Activated effector memory CD4-positive, alpha-beta T cell treated with Interleukin-2 at 50 U/mL for 16 hours (primary cell): ENCODE measurements around the gene NLGN1.

Source experiments
- DNase-seq: peaks from one replicate; pipeline ENCODE4 v3.0.0-alpha.2; 2020

NLGN1 gene

GRCh38 chr3:174120997-174121396 lies 723.5 kb downstream of the NLGN1 start:
- no peak for DNase-seq

DNA sequence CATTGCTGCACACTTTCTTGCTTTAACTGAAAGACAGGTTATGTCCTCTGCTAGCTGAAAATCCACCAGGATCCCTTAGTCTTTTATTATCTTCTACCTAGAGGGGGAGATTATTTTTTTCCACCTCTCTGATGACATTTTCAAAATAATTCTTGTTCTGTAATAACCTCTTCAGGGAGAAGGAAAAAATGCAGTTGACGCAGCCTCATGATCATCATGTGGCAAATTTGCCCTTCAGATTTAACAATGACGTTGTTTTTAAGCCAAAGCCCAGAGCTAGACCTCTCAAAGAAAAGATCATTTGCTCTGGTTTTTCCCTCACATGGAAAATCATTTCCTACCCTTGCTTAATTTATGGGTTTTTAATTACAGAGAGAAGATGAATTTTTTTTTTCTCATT lies 724.9 kb downstream of the NLGN1 start:
- DNase-seq: no peak

DNA sequence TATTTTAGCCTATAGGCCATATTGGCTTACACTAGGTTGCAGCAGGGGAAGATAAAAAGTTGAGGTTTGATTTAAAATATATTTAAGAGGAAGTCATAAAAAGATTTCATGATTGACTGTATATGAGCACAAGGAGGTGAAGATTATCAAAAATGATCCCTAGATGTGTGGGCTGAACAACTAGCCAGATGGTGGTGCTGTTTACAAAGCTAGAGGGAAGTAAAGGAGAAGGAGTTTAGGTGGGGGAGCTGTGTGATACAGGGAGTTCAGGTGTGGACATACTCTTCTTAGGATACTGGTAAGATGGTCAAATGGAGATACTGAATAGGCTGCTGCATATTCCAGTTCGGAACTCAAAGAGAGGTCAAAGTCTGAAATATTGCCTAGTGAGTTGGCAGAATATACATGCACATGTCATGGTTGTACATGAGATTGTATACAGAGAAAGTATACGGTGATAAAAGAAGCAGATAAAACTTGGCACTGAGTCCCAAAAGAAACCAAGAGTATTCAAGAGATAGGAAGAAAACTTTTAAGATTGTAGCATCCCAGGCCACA lies 727.8 kb downstream of the NLGN1 start:
- no peak for DNase-seq

DNA sequence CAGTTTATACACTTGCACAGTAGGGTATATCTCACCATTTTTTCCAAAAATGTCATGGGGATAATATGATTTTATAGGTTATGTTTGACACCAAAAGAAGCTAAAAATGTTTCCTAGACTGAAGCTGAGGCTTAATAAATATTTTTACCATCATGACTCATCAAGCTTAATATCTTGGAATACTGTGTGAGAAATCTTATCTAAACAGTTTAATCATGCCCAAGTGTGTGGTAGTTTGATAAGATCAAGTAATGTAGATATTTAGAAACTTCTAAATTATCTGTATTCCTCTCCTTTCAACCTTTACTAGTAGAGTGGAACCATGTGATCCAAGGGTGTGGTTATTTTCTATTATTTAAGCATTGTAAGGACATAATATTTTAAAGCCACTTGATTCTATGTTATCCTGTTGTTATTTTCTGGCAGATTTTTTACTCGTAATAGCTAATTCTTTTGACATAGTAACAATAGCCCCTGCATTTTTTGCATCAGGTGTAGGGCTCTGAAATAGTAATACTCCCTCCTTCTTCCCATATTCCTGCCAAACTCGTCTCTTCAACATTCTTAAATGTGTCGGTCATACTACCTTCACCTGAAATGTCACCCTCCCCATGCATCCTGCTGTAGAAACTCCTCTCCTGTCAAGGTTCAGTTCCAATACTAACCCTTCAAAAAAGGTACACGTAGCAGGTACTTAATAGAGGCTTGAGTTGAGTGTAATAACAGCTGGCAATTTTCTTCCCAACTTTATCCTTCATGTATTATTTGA lies 729.6 kb downstream of the NLGN1 start:
- DNase-seq: no peak

DNA sequence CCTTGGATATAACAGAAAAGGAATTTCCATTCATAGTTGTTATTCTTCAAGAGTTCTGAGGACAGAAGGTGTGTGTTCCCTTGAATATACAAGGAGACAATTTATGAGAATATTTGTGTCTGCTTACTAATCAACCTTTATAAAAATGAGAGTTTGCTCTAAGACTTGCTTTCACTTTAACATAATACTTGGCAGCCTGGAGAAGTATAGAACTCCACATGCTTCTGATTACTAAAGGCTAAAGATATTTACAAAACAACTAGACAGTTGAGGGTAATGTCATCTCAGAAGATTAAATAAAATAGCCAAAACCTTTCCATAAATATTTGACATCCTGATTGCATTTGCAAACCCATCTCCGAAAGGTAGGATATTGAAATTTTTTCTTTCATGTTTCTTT lies 734.5 kb downstream of the NLGN1 start:
- DNase-seq: no peak

DNA sequence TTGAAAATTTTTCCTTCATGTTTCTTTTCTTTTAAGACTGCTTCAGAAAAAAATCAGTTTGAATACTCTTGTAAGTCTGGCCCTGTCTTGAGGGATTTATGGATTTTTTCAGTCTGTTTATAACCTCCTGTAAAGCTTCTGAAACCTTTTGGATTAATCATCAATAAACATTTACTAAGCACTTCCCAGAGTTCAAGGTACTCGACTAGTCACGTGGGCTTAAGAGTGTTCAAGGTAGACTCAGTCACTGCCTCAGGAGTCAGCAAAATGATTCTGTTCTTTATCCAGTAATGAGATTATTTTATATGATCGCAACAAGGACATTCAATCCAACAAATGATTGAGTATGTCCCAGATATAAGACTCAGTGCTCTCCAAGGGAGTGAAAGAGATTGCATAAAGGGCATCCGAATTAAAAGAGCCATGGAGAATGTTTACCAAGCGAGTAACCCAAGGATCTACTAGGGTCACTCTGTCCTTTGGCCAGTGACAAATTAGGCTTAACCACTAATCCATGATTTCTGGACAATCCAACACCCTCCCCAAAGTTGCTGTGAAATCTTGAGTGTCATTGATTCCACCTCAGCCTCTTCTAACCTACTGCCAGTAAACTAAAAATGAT lies 735.0 kb downstream of the NLGN1 start:
- no peak for DNase-seq

DNA sequence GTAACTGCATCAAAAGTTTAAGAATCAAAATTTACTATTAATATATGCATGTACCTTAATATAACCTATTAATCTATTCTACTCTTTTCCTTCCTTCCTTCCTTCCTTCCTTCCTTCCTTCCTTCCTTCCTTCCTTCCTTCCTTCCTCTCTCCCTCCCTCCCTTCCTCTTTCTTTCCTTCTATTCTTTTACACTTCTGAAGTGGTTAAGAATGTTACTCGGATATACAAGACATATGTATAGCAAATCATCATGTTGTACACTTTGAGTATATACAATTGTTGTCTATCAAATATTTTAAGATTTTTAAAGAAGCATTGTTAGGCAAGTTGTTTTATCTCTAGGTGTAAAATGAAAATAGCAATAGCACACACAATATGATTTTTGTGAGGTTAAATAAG lies 748.5 kb downstream of the NLGN1 start:
- DNase-seq: no peak

GRCh38 chr3:174147798-174148197 lies 750.3 kb downstream of the NLGN1 start:
- no peak for DNase-seq

DNA sequence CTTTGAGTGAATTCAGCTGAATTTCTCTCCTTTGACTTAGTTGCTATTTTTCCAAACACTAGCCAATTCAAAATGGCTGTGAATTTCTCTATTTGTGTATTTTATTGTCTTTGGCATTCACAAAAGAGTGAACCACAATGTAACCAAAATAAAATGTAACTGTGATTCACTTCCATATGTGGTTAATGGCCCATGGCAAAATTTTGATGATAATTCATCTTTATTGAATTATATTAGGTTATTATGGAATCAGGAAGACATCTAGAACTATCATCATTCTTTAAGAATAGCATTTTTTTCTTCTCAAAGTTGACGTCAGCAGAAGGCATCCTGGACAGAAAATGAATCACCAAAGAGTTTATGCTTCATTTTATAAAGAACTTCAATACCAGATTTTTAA lies 756.3 kb downstream of the NLGN1 start:
- no peak for DNase-seq

- no peak for DNase-seq
These were observed 758.7 kb downstream of the NLGN1 start for GRCh38 chr3:174156200-174156599.

DNA sequence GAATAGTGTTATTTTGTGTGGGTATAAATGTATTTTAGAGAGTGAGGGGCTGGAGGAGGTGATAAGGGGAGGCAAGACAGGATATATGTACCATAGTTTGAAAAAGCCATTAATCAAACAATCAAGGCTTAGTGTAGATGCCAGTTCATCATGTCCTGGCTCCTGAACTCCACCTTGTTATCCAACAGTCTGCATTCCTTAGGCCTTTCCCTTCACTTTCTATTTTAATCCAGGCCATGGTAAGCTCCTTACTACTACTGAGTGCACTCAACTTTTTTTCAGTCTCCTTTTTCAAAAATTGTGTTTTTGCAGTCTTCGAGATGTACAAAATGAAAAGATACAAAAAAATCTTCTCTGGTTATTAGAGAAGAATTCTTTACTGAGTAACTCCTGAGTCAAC lies 761.1 kb downstream of the NLGN1 start:
- no peak for DNase-seq

DNA sequence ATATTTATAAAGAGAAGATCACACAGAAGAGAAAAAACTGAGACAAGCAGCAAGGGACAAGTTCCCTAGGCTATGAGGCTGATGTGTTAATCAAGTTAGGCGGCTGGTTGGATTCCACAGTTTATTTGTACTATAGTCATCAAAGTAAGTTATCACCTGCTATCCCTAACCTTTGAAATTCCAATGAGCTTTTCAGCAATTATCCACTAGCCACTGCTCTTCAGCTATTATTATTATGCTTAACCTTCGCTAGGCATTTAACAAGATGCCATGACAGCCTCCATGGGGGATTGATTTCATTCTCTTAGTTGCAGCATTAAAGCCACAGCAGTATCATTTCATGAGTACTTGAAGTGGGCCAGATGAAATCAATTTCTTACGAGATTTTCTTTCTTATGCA lies 762.1 kb downstream of the NLGN1 start:
- DNase-seq: no peak

DNA sequence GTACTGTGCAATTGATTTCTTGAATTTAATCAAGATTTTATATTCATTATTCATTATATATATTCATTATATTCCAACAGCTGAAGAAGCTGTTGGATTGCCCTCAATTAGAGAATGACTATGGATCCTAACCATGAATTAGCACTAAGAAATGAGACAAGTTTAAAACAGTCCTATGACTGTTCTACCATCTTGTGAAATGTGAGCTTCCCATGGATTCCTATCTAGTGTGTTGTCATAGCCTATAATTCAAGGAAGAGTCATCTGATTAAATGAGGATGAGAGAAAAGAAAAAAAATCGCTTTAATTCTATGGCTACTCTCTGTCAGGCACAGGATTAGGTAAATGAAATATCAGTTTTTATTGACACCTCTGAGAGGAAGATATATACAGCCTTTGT lies 765.0 kb downstream of the NLGN1 start:
- DNase-seq: no peak

GRCh38 chr3:174168026-174168425 lies 770.5 kb downstream of the NLGN1 start:
- DNase-seq: no peak

- DNase-seq: no peak
These were observed 771.2 kb downstream of the NLGN1 start for GRCh38 chr3:174168538-174169254.

- no peak for DNase-seq
These were observed 772.2 kb downstream of the NLGN1 start for GRCh38 chr3:174169736-174170135.

DNA sequence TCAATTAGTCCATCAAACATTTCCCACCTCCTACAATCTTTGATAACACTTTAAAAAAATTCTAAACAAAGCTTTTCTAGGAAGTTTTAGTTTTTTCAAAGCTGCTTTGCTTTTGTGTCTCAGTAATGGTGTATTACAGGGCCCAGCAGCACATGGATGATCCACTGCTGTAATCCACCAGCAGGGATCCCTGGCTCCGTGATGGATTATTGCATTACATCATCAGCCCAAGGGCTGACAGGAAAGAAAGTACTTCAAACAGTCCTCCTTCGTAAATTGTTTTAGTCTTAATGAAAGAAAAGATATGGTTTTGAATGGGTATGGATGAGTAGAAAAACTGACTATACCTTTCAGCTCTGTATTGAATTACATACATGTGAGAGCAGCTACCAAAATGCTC lies 772.7 kb downstream of the NLGN1 start:
- no peak for DNase-seq

DNA sequence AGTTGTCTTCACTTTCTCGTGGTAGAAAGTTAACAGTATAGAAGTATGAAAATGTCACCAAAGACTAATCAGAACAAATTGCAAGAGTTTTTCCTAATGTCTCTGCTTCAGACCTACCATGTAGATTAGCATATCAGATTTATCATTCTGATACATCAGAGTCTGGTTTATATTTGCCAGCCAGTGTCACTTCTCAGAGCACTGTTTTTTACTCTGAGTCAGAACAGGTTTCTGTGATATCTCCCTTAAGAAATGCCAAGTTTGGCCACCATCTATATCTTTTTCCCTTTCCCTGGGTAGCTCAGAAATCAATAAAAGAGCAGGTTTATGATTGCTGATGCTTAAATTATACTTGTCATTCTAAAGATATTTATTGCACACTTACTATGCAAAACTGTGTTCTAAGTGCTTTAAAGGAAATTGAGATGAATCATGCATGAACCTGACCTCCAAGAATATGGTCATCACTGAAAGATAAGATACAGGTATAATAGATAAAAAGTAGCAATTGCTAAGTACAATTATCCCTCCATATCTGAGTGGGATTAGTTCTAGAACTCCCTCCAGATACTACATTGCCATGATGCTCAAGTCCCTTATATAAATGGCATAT lies 788.9 kb downstream of the NLGN1 start:
- no peak for DNase-seq

DNA sequence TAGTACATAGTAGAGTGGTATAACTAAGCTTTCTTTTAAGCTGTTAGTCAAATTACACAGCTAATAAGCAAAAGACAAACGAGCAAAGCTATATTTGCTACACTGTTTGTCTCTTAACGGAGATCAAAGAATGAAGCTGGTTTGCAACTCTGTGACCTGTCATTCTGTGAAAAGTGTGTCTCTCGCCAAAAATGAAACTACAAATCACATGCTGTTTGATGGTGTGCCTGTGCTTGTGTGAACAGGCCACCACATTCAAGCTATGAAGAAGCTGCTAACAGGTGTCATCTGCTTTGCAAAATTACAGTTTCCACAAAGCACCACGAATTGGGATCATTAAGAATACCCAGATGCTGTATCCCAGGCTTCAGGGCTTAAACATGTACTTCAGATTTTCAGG lies 793.8 kb downstream of the NLGN1 start:
- DNase-seq: no peak

GRCh38 chr3:174191895-174192294 lies 794.4 kb downstream of the NLGN1 start:
- no peak for DNase-seq

DNA sequence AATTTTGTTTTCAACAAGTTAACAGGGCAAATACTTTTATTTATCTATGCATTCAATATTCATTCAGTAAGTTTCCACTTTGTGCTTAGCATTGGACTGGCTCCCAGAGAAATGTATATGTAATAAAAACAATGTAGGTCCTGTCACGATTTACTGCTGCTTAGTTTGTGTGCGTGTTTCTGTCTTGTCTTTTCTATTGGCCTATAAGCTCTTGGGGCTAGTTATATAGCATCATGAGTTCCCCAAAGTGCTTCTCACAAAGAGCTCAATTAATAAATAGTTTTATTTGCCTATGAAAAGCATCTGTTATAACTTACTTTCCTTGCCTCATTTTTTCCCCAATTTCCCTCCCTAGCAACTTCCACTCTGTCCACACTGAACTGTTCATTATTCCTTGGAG lies 794.9 kb downstream of the NLGN1 start:
- DNase-seq: no peak

- DNase-seq: no peak
These were observed 796.1 kb downstream of the NLGN1 start for GRCh38 chr3:174193604-174194003.

DNA sequence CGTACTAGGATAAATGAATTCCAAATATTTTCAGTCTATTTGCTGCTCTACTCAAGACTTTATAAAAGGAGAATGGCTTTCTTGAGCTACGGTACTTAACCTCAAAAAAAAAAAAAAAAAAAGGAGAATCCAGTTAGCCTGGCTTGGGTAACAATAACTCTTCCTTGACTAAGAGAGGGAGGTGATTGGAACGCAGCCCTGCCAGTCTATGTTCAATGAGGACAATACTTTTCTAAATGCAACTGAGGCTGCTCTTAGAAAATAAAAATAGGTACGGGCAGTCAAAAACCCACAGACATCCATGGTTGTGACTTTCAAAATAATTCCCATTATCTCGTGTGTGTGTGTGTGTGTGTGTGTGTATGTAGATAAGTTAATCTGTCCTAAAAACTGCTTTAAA lies 799.9 kb downstream of the NLGN1 start:
- DNase-seq: no peak

DNA sequence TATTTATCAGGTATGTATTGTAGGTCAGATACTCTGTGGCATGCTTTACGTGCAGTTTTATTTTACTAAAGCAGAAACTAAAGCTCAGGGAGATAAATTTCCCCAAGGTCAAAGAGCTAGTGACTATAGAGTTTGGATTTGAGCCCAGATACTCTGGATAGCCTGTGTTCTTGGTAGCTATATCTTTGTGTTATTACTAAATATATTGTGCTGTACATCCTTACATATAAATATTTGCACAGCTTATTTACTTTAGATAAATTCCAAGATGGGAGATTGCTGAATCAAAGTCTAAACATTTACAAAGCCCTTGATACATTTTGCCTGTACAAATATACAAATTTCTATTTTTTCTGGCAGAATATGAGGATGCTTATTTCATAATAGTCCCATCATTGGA lies 800.7 kb downstream of the NLGN1 start:
- DNase-seq: no peak
